ENCODE measurements around the gene NOL4L. TPM values are rescaled to one million over a fixed set of nuclear protein-coding genes. Genes with fewer than 3 reads are reported as not detected.

The NOL4L gene
- total and polyA plus RNA-seq, 8 donors = 3.8 to 54.0 (median 15.0) TPM

DNA sequence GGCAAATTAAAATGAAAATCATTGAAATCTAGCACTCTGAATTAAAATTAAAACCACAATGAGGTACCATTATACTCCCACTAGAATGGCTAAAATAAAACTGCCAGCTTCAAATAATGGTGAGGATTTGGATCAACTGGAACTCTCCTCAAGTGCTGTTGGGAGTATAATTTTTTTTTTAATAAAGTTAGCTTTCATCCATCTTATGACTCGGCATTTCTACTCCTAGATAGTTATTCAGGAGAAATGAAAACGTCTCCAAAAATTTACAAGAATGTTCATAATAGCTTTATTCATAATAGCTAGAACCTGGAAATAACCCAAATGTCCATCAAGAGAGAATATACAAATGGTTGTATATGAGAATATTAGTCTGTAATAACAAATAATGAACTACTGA lies 163.8 kb downstream of the NOL4L start:
- 38 to 82% (median 68%) methylated on average over 2 of the region's 2 CpGs for WGBS, 5 donors
- peaks cover 0 to 7% (median 0%) of the 10 kb centered on the region in 4 donors for H3K36me3 ChIP-seq

GRCh38 chr20:32418376-32418775 lies 166.8 kb downstream of the NOL4L start:
- no peaks in the 10 kb centered on the region for H3K27me3 ChIP-seq
- no peak for DNase-seq
- 78 to 92% (median 81%) methylated on average over 2 of the region's 2 CpGs for WGBS, 5 donors
- H3K36me3 ChIP-seq = no peaks in the 10 kb centered on the region
- no peak overlapping the region for H3K4me3 ChIP-seq
- intact Hi-C loops (cut with DNase I; ENCODE audit: low total_unique reads) = no loop called here
- H3K4me1 ChIP-seq = peaks cover 0 to 49% (median 22%) of the 10 kb centered on the region in 4 donors
- TF ChIP-seq POLR2AphosphoS5 (IDR thresholded peaks at IDR 0.05) = no peak
- TF ChIP-seq EP300 (IDR thresholded peaks at IDR 0.05) = no peak
- no peak for TF ChIP-seq POLR2A (IDR thresholded peaks at IDR 0.05)
- TF ChIP-seq, protein P1, sequence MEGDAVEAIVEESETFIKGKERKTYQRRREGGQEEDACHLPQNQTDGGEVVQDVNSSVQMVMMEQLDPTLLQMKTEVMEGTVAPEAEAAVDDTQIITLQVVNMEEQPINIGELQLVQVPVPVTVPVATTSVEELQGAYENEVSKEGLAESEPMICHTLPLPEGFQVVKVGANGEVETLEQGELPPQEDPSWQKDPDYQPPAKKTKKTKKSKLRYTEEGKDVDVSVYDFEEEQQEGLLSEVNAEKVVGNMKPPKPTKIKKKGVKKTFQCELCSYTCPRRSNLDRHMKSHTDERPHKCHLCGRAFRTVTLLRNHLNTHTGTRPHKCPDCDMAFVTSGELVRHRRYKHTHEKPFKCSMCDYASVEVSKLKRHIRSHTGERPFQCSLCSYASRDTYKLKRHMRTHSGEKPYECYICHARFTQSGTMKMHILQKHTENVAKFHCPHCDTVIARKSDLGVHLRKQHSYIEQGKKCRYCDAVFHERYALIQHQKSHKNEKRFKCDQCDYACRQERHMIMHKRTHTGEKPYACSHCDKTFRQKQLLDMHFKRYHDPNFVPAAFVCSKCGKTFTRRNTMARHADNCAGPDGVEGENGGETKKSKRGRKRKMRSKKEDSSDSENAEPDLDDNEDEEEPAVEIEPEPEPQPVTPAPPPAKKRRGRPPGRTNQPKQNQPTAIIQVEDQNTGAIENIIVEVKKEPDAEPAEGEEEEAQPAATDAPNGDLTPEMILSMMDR (IDR thresholded peaks at IDR 0.05) = no peak
- H3K9me3 ChIP-seq = no peaks in the 10 kb centered on the region
- no peak overlapping the region for H3K27ac ChIP-seq

More for the DNA sequence above, 163.8 kb downstream of the NOL4L start:
- H3K9me3 ChIP-seq = no peaks in the 10 kb centered on the region
- intact Hi-C loops (cut with DNase I; ENCODE audit: low total_unique reads) = no loop called here
- TF ChIP-seq, protein P1 (IDR thresholded peaks at IDR 0.05) = no peak
- TF ChIP-seq POLR2A (IDR thresholded peaks at IDR 0.05) (no peak), EP300 (IDR thresholded peaks at IDR 0.05) (no peak), POLR2AphosphoS5 (IDR thresholded peaks at IDR 0.05) (no peak)
- H3K27me3 ChIP-seq = no peaks in the 10 kb centered on the region
- H3K4me3 ChIP-seq = no peak overlapping the region
- DNase-seq = no peak
- peaks cover 0 to 28% (median 10%) of the 10 kb centered on the region in 4 donors for H3K4me1 ChIP-seq
- no peak overlapping the region for H3K27ac ChIP-seq

- no peaks in the 10 kb centered on the region for H3K36me3 ChIP-seq
- intact Hi-C loops (cut with DNase I; ENCODE audit: low total_unique reads) = no loop called here
- WGBS, 5 donors = 63 to 85% (median 73%) methylated on average over 2 of the region's 2 CpGs
- no peak for TF ChIP-seq POLR2A (IDR thresholded peaks at IDR 0.05)
- TF ChIP-seq, protein P1 (IDR thresholded peaks at IDR 0.05) = no peak
- no peak for TF ChIP-seq POLR2AphosphoS5 (IDR thresholded peaks at IDR 0.05)
- no peak for TF ChIP-seq EP300 (IDR thresholded peaks at IDR 0.05)
- no peak for DNase-seq
- H3K9me3 ChIP-seq = no peaks in the 10 kb centered on the region
- H3K27ac ChIP-seq = no peak overlapping the region
- H3K27me3 ChIP-seq = no peaks in the 10 kb centered on the region
- peaks cover 0 to 57% (median 20%) of the 10 kb centered on the region in 4 donors for H3K4me1 ChIP-seq
- no peak overlapping the region for H3K4me3 ChIP-seq
Observed at GRCh38 chr20:32416206-32416605, 168.9 kb downstream of the NOL4L start.

GRCh38 chr20:32415494-32415893 lies 169.6 kb downstream of the NOL4L start:
- H3K4me1 ChIP-seq = peaks cover 0 to 52% (median 17%) of the 10 kb centered on the region in 4 donors
- WGBS, 5 donors = 50 to 76% (median 66%) methylated on average over 2 of the region's 2 CpGs
- no peak overlapping the region for H3K27ac ChIP-seq
- H3K36me3 ChIP-seq = peaks cover 0 to 1% (median under 1%) of the 10 kb centered on the region in 4 donors
- H3K4me3 ChIP-seq = no peak overlapping the region
- DNase-seq = no peak
- H3K27me3 ChIP-seq = no peaks in the 10 kb centered on the region
- intact Hi-C loops (cut with DNase I; ENCODE audit: low total_unique reads) = no loop called here
- no peaks in the 10 kb centered on the region for H3K9me3 ChIP-seq
- TF ChIP-seq EP300 (IDR thresholded peaks at IDR 0.05) = no peak
- no peak for TF ChIP-seq POLR2A (IDR thresholded peaks at IDR 0.05)
- no peak for TF ChIP-seq POLR2AphosphoS5 (IDR thresholded peaks at IDR 0.05)
- TF ChIP-seq, protein P1 (IDR thresholded peaks at IDR 0.05) = no peak
